ENCODE results near the gene OCSTAMP. TPM values are rescaled to one million over a fixed set of nuclear protein-coding genes. Genes with fewer than 3 reads are reported as not detected.

OCSTAMP gene
- total and polyA plus RNA-seq, 2 donors (not counting 3 experiments of a cell fraction or from before 2014, with no cell fraction given) = not detected

DNA sequence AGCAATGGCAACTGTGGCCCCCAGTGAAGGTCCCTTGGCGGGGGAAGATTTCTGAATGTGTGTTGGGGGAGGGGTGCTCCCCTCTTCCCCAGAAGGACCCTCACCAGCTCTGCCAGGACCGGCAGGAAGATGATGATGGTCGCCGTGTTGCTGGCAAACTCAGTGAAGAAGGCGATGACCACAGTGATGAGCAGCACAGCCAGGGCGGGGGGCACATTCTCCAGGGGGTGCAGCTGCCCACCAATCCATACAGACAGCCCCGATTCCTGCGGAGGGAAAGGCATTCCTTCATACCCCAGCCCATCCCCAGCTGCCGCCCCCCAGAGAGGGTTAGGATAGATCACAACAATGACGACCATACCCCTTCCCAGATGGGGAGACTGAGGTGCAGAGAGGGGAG is 15.7 kb upstream of the OCSTAMP start:
- Histone ChIP-seq H4K20me1 (replicated peaks; ENCODE audit: control insufficient read depth, extremely low read depth, insufficient read depth, low read length) (no peaks in the 10 kb centered on the region), H3K79me2 (ENCODE audit: control insufficient read depth, insufficient read depth, low read length) (no peaks in the 10 kb centered on the region), H3K27me3 (ENCODE audit: control insufficient read depth in 2 of 2, insufficient read depth in 2 of 2, low read length in 2 of 2) (no peaks in the 10 kb centered on the region), H3K9ac (replicated peaks; ENCODE audit: extremely low read depth, insufficient read depth, low read length) (no peak overlapping the region), H2AFZ (ENCODE audit: low read depth, low read length) (no peak overlapping the region), H3K9me1 (replicated peaks; ENCODE audit: control insufficient read depth, extremely low read depth, insufficient read depth, low read length) (no peaks in the 10 kb centered on the region), H3K4me2 (ENCODE audit: insufficient read depth, low read length) (no peak overlapping the region), H3K4me1 (ENCODE audit: control insufficient read depth, extremely low read depth, insufficient read depth, low read length) (no peaks in the 10 kb centered on the region), H3K9me3 (replicated peaks; ENCODE audit: control insufficient read depth, insufficient read depth, low read length) (no peaks in the 10 kb centered on the region), H3K4me3 (replicated peaks in 1 of 3; ENCODE audit: insufficient read depth in 1 of 3, low read depth in 1 of 3, low read length in 3 of 3) (no peak overlapping the region), H3K27ac (ENCODE audit: insufficient read depth, low read depth, low read length) (no peak overlapping the region), H3K36me3 (ENCODE audit: control insufficient read depth in 2 of 2, extremely low read depth in 1 of 2, insufficient read depth in 2 of 2, low read length in 2 of 2) (no peaks in the 10 kb centered on the region)
- ChIA-PET CTCF (no interaction called here), POLR2A (no interaction called here)
- DNase-seq (ENCODE audit: low read depth, low spot score) = no peak
- intact Hi-C loops (cut with micrococcal nuclease) = no loop called here
- no TSS peak for BruUV-seq (replicated peaks)
- FAIRE-seq = no peak
- TF ChIP-seq FOS (IDR thresholded peaks at IDR 0.05; ENCODE audit: borderline replicate concordance, insufficient read depth, low read length) = no peak
- no peak for TF ChIP-seq MYC (IDR thresholded peaks at IDR 0.05; ENCODE audit: low read depth, low read length)
- no peak for TF ChIP-seq JUN (IDR thresholded peaks at IDR 0.05; ENCODE audit: borderline replicate concordance, insufficient read depth, insufficient read length, low read depth)
- TF ChIP-seq EZH2 (IDR thresholded peaks at IDR 0.05; ENCODE audit: borderline replicate concordance, low read depth, low read length, severe bottlenecking) = no peak
- no peak for TF ChIP-seq POLR2AphosphoS5 (IDR thresholded peaks at IDR 0.05; ENCODE audit: insufficient read depth, low read depth, low read length)
- TF ChIP-seq POLR2A (IDR thresholded peaks at IDR 0.05; ENCODE audit: low read depth, low read length) = no peak
- no peak for TF ChIP-seq MAX (IDR thresholded peaks at IDR 0.05; ENCODE audit: insufficient read depth, insufficient read length)
- TF ChIP-seq GATA2 (IDR thresholded peaks at IDR 0.05; ENCODE audit: insufficient read depth, insufficient read length, low read depth, low read length) = no peak
- TF ChIP-seq, protein P1, sequence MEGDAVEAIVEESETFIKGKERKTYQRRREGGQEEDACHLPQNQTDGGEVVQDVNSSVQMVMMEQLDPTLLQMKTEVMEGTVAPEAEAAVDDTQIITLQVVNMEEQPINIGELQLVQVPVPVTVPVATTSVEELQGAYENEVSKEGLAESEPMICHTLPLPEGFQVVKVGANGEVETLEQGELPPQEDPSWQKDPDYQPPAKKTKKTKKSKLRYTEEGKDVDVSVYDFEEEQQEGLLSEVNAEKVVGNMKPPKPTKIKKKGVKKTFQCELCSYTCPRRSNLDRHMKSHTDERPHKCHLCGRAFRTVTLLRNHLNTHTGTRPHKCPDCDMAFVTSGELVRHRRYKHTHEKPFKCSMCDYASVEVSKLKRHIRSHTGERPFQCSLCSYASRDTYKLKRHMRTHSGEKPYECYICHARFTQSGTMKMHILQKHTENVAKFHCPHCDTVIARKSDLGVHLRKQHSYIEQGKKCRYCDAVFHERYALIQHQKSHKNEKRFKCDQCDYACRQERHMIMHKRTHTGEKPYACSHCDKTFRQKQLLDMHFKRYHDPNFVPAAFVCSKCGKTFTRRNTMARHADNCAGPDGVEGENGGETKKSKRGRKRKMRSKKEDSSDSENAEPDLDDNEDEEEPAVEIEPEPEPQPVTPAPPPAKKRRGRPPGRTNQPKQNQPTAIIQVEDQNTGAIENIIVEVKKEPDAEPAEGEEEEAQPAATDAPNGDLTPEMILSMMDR (IDR thresholded peaks at IDR 0.05; ENCODE audit: extremely low read depth in 1 of 2, insufficient read depth in 1 of 2, low read depth in 1 of 2, low read length in 2 of 2) = no peak
- dilution Hi-C loops (cut with MboI; ENCODE audit: extremely low pct_ligation_motif_present, low sequenced_read_pairs) = no loop called here

Data from endothelial cell of umbilical vein (primary cell).